HG02973 (cell line): ENCODE data around the gene NCAPG2.
"Not testable (repeated sequence)": the region's sequence is repeated elsewhere in the genome, so short reads cannot be mapped to it uniquely, and the experiment has no call there.

ENCODE experiments used
- ATAC-seq: cut with Tn5 transposase; IDR thresholded peaks from one replicate; pipeline ENCODE4 v1.9.1; 2021; ENCODE audit warnings: moderate library complexity; ENCODE audit not compliant: unreplicated experiment

The NCAPG2 gene

GRCh38 chr7:158706710-158707590, 2.3 kb upstream of the NCAPG2 start:
- ATAC-seq = no peak

DNA sequence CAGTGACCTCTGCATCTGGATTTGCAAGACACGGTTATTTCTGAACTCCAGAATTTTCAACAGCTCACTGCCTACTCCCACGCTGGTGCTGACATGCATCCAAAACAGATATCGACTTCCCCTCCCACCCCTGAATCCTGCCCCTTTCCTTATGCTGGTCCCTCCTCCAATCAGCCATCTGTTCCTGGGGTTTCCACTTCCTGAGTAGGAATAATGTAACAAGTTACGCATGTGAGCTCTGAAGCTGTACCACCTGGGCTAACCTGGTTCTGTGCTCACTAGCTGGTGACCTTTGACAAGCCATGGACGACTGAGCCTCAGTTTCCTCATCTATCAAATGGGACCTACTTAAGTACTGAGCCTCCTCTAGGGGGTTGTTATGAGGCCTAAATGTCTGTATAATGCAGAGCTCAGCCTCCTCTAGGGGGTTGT, 1.7 kb upstream of the NCAPG2 start:
- ATAC-seq = no peak

GRCh38 chr7:158705234-158705850, 738 bp upstream of the NCAPG2 start:
- no peak for ATAC-seq

GRCh38 chr7:158703679-158704523, 703 bp downstream of the NCAPG2 start:
- not testable (repeated sequence) for ATAC-seq

DNA sequence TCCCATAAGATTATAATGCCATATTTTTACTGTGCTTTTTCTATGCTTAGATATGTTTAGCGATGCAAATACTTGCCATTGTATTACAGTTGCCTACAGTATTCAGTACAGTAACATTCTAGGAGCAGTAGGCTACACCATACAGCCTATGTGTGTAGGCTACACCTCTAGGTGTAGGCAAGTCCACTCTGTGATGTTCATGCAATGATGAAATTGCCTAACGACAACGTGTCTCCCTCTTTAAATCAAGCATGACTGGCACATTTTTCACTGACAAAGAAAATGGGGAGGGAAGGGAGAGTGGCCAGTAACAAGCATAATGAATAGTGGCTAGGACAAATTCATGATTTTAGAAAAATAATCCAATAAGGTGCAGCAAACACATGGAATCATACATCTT, 1.7 kb downstream of the NCAPG2 start:
- no peak for ATAC-seq

- no peak for ATAC-seq
Observed at GRCh38 chr7:158702196-158702595, 2.4 kb downstream of the NCAPG2 start.

- ATAC-seq = no peak
Observed at GRCh38 chr7:158700008-158700407, 4.6 kb downstream of the NCAPG2 start.

- ATAC-seq = no peak
Observed at GRCh38 chr7:158699341-158699740, 5.3 kb downstream of the NCAPG2 start.

DNA sequence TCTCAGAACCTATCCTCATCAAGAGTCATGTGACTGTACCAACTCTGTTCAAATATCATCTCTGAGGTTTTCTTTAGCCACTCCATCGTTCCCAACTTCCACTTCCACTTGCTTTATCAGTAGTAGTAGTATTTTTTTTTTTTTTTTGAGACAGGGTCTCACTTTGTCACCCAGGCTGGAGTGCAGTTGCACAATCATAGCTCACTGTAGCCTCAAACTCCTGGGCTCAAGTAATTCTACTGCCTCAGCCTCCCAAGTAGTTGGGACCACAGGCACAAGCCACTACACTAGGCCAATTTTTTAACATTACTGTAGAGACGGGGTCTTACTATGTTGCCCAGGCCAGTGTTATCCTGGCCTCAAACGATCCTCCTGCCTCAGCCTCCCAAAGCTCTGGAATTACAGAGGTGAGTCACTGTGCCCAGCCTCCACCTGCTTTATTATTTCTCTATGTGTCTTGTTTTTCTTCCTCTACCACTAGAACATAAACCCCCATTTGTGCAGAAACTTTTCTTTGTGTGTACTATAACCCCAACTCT, 5.9 kb downstream of the NCAPG2 start:
- ATAC-seq = no peak

- ATAC-seq = not testable (repeated sequence)
Observed at GRCh38 chr7:158697597-158697996, 7.0 kb downstream of the NCAPG2 start.

- ATAC-seq = peak; percentile 82
Observed at GRCh38 chr7:158695726-158696452, 8.7 kb downstream of the NCAPG2 start.

DNA sequence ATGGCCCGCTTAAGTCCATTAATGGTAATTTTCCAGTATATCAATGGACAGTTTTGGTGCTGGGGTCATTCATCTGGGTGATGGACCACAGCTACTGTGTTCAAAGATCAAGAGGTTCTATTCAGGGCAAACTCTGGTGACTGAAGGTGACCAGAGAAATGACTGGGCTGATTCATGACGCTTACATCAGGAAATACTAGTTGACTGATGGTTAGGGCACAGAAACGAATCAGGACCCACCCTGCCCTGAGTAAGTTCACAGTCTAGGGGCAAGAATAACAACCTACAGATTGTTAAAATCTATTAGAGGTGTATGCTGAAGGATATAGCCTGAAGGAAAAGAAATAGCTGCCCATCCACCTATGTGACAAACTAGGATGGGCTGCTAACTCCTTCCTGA, 9.5 kb downstream of the NCAPG2 start:
- ATAC-seq = no peak

GRCh38 chr7:158694650-158695049, 10.0 kb downstream of the NCAPG2 start:
- ATAC-seq = no peak

DNA sequence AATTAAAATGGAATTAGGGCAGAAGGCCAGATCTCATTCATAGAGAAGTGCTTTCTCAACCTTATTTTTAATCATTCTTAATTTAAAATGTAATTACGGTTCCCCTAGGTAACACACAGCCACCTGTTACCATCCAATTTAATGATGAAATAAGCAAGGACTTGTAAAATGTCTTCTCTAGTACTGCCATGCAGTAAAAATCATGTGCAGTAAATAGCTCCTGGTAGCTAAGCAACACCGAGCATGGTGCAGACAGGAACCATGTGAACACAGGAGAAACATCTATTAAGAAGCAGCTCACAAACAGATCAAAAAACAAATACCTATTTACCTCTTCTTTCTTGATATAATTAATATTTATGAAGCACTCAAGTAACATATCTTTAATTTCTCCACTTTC, 15.1 kb downstream of the NCAPG2 start:
- no peak for ATAC-seq

GRCh38 chr7:158687406-158687805, 17.2 kb downstream of the NCAPG2 start:
- ATAC-seq = no peak

DNA sequence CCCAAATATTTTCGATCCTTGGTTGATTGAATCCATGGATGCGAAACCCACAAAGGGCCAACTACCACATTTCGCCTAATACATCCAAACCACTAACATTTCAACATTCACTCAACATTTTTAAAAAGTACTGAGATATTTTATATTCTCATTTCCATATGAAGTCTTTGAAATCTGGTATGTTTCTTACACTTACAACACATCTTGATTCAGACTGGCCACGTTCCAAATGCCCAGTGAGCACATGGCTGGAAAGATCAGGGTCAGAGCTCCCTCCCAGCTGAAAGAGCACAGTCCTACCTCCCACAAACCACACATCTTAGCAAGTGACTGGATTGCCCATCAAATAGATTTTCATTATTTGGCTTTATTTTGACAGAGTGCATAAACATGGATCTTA, 18.9 kb downstream of the NCAPG2 start:
- ATAC-seq = no peak

GRCh38 chr7:158684329-158684728, 20.3 kb downstream of the NCAPG2 start:
- no peak for ATAC-seq

- ATAC-seq = no peak
Observed at GRCh38 chr7:158683541-158683940, 21.1 kb downstream of the NCAPG2 start.

DNA sequence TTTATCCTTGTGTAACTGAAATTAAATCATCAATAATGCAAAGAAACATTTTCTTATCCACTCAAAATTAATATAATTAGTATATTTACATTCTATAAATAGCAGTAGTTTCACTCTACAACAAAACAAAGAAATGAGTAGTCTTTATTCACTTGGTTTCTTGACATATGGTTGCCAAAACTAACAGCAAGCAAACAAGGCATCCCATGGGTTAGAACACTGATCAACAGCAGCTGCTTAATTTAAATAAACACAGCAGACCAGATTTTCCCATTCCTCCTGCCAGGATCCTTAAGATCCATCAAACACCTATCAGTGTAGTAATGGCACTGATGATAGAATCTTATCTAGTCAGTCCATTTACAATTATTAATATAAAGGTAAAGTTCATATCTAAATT, 22.1 kb downstream of the NCAPG2 start:
- no peak for ATAC-seq

DNA sequence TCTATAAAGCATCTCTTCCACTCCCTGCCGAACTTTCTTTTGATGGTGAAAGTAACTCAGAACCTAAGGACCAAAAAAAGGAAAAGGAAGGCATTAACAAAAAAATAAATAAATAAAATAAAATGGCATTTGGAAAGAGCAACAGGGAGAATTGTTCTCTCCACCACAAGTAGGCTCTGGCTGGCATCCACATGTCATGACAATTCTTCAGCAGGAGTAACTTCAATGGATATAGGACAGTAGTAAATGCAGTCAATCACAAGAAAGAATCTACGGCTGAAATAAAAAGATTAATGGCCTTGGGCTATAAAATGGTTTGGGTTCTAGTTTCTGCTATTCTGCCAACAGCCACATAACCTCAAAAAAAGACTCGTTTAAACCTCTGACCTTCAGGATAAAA, 23.9 kb downstream of the NCAPG2 start:
- ATAC-seq = no peak

DNA sequence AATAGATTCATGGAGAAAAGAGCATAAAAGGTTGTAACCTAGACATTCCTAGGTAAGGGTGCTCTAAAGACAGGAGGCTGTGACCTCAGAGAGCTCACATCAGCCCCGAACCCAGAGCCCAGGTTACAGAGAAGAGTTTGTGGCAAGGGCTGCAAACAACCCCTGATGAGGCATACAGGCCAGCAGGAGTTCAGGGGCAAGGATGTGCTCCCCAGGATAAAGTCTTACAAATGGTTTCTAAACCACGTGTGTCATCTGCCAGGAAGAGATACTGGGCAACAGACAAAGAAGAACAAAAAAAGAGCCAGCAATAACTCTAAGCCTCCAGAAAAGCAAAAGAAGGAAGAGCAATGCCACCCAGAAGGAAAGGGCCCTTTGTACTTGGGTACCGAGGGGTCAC, 27.7 kb downstream of the NCAPG2 start:
- ATAC-seq = no peak
